ENCODE data around the gene ZBTB42.
"Not testable (repeated sequence)": the region's sequence is repeated elsewhere in the genome, so short reads cannot be mapped to it uniquely, and the experiment has no call there.

ZBTB42 gene

GRCh38 chr14:104797115-104798044 is 3.5 kb upstream of the ZBTB42 start:
- no peak for DNase-seq

- no peak for DNase-seq
Observed at GRCh38 chr14:104798300-104799243, 2.3 kb upstream of the ZBTB42 start.

- DNase-seq = no peak
Observed at GRCh38 chr14:104799244-104800014, 1.5 kb upstream of the ZBTB42 start.

GRCh38 chr14:104800015-104800770 is 708 bp upstream of the ZBTB42 start:
- peak; percentile 80 for DNase-seq

- no peak for DNase-seq
Observed at GRCh38 chr14:104801520-104802393, 856 bp downstream of the ZBTB42 start.

- no peak for DNase-seq
Observed at GRCh38 chr14:104802394-104803184, 1.7 kb downstream of the ZBTB42 start.

- no peak for DNase-seq
Observed at GRCh38 chr14:104803280-104803911, 2.5 kb downstream of the ZBTB42 start.

GRCh38 chr14:104803912-104804410 is 3.1 kb downstream of the ZBTB42 start:
- DNase-seq = no peak

GRCh38 chr14:104804481-104805325 is 3.8 kb downstream of the ZBTB42 start:
- DNase-seq = no peak

- DNase-seq = no peak
Observed at GRCh38 chr14:104805326-104805678, 4.4 kb downstream of the ZBTB42 start.

- no peak for DNase-seq
Observed at GRCh38 chr14:104805941-104806624, 5.2 kb downstream of the ZBTB42 start.

- no peak for DNase-seq
Observed at GRCh38 chr14:104806625-104807465, 5.9 kb downstream of the ZBTB42 start.

- DNase-seq = no peak
Observed at GRCh38 chr14:104808456-104808855, 7.6 kb downstream of the ZBTB42 start.

GRCh38 chr14:104810316-104810715 is 9.4 kb downstream of the ZBTB42 start:
- no peak for DNase-seq

- no peak for DNase-seq
Observed at GRCh38 chr14:104813286-104813685, 12.4 kb downstream of the ZBTB42 start.

- not testable (repeated sequence) for DNase-seq
Observed at GRCh38 chr14:104814701-104815100, 13.8 kb downstream of the ZBTB42 start.

GRCh38 chr14:104816616-104816884 is 15.6 kb downstream of the ZBTB42 start:
- DNase-seq = no peak

Data from stimulated activated naive CD4-positive, alpha-beta T cell treated with Interleukin-2 at 50 U/mL for 16 hours (primary cell).